IPS-18c (cell line): ENCODE results near the gene MINDY4.

Source experiments
- H3K4me3 ChIP-seq: 2 replicates; pipeline ENCODE4 v1.7.0; 2013; ENCODE audit warnings: low read depth, mild to moderate bottlenecking, low read length, moderate library complexity; ENCODE audit not compliant: insufficient read depth
- H3K9me3 ChIP-seq: one replicate; pipeline ENCODE4 v1.6.1; 2013; ENCODE audit warnings: mild to moderate bottlenecking, low read length, moderate library complexity; ENCODE audit not compliant: control insufficient read depth, insufficient read depth

Gene MINDY4

DNA sequence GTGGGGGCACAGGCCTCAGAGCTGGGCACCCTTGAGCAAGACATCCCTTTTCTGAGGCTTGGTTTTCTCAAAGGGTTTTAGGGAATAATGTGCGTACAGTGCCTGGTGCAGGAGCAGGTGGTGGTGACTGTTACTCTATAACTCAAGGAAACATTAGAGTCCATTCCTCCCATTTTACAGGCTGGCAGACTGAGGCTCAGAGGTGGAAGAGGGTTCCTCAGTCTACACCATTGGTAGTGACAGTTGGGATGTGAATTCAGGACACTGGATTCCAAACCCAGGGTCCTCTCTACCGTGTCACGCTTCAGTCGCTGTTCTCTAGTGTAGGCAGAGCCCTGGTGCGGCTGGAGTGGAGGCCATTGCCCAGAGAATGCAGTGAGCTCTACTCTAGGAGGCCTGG lies 100.4 kb downstream of the MINDY4 start:
- no peaks in the 10 kb centered on the region for H3K9me3 ChIP-seq
- H3K4me3 ChIP-seq: no peak overlapping the region

GRCh38 chr7:30873207-30873606 lies 102.0 kb downstream of the MINDY4 start:
- H3K4me3 ChIP-seq: no peak overlapping the region
- no peaks in the 10 kb centered on the region for H3K9me3 ChIP-seq

DNA sequence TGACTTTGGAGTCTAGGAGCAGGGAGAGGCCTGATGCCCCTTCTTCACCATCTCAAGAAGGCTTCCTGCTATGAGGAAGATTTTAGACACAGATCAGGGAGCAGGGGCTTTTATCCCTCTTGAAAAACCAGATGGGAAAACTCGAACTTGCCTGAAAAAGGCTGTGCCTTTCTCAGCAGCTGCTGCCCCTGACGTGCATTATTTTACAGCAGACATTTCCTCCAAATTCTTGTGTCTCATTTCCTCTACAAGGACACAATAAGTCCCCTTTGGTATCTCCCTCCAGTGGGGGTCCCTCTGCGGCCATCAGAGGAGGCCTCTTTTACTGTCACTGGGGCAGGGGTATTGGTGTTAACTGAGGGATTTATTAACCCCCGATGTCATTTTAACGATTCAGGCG lies 102.4 kb downstream of the MINDY4 start:
- Histone ChIP-seq H3K9me3 (no peaks in the 10 kb centered on the region), H3K4me3 (no peak overlapping the region)

GRCh38 chr7:30874656-30875302 lies 103.6 kb downstream of the MINDY4 start:
- H3K9me3 ChIP-seq: no peaks in the 10 kb centered on the region
- no peak overlapping the region for H3K4me3 ChIP-seq

GRCh38 chr7:30877015-30877769 lies 106.0 kb downstream of the MINDY4 start:
- Histone ChIP-seq H3K9me3 (no peaks in the 10 kb centered on the region), H3K4me3 (no peak overlapping the region)

GRCh38 chr7:30877993-30878392 lies 106.8 kb downstream of the MINDY4 start:
- Histone ChIP-seq H3K9me3 (no peaks in the 10 kb centered on the region), H3K4me3 (no peak overlapping the region)

GRCh38 chr7:30879139-30880124 lies 108.2 kb downstream of the MINDY4 start:
- Histone ChIP-seq H3K4me3 (no peak overlapping the region), H3K9me3 (no peaks in the 10 kb centered on the region)

- no peaks in the 10 kb centered on the region for H3K9me3 ChIP-seq
- no peak overlapping the region for H3K4me3 ChIP-seq
Observed at GRCh38 chr7:30880125-30880720, 109.0 kb downstream of the MINDY4 start.

DNA sequence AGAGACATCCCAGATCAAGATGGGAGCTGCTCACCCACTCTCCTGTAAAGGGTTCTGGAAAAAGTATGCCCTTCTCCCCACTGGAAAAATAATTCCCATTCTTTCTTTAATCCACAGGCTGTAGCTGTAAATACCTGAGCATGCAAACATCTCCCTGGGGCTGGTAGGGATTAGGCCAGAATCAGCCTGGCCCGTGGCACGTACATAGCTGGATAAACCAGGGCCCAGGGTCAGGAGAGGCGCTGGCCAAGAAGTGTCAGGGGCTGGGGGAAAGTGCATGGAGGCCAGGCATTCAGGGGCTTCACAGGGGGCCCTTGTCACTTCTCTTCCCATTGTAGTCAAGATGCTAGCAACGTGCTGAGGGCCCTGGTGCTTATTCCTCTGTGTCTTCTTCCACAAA lies 109.7 kb downstream of the MINDY4 start:
- Histone ChIP-seq H3K9me3 (no peaks in the 10 kb centered on the region), H3K4me3 (no peak overlapping the region)

DNA sequence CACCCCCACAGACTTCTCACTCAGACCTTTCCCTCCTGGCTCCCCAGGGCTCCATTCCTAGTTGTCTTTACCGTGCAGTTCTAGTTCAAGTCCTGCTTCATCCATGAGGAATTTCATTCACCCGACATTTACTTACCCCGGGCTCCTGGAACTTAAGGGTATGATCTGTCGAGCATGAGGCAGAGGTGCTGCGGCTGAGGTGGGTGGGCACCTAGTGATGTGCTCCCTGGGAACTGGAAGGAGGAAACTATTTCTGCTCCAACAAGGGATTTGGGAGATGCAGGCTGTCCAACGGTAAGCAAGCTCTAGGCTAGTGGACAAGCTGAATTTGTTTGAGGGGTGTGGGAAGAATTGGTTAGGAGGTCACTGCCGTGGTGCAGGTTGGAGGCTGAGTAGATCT lies 110.2 kb downstream of the MINDY4 start:
- H3K9me3 ChIP-seq: no peaks in the 10 kb centered on the region
- no peak overlapping the region for H3K4me3 ChIP-seq

DNA sequence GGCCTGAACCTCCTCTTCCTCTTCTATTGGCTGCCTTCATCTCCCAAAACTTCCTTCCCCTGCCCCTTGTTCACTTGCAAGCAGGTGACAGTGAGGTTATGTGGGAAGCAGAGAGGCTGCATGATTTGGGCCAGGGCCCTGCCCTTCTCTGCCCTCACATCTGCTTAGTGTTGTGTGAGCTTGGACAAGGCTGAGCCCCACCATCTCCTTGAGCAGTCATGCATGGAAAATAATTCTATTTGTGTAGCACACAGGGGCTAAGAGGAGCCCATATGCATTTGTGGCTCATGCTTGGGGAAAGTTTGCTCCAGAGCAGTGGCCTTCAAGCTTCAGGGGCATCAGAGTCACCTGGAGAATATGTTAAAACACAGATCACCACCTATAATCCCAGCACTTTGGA lies 113.7 kb downstream of the MINDY4 start:
- no peaks in the 10 kb centered on the region for H3K9me3 ChIP-seq
- no peak overlapping the region for H3K4me3 ChIP-seq

- no peak overlapping the region for H3K4me3 ChIP-seq
- H3K9me3 ChIP-seq: no peaks in the 10 kb centered on the region
Observed at GRCh38 chr7:30886608-30887011, 115.4 kb downstream of the MINDY4 start.

DNA sequence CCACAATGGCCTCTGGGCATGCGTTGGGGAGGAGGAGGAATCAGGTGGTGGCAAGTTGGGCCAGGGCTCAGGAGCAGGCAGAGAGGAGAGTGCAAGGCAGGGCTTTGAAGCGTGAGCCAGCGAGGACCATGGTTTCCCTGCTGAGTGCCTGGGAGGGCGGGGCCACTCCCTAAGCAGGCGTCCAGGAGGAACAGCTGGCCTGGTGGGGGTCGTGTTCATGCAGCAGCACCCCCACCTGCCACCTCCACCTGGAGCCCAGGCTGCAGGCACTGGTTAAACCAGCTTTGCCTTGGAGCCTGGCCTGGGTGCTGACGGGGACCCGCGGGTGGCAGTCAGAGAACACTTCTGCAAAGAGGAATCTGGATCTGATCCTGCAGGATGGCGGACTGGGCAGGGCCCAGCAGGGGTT lies 116.3 kb downstream of the MINDY4 start:
- peaks cover 2% of the 10 kb centered on the region for H3K9me3 ChIP-seq

GRCh38 chr7:30888747-30889146 lies 117.5 kb downstream of the MINDY4 start:
- Histone ChIP-seq H3K4me3 (no peak overlapping the region), H3K9me3 (peaks cover 2% of the 10 kb centered on the region)

More for the DNA sequence above, 116.3 kb downstream of the MINDY4 start:
- H3K4me3 ChIP-seq: no peak overlapping the region

DNA sequence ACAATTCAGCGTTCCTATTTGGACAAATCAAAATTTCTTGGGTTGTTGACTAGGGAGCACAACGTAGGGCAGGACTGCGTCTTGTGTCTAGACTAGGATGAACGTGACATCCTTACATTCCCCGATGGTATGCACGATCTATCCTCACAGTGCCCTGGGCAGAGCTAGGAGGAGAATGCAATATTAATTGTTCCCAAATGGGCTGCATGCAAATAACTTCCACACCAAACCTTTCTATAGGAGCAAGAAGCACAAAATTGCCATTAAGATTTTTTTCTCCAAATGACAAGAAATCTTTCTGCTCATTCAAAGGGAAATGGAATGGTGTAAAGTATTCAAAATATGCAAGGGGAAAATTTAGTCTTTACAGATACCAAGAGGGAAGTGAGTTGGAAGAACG lies 119.0 kb downstream of the MINDY4 start:
- no peak overlapping the region for H3K4me3 ChIP-seq
- peaks cover 2% of the 10 kb centered on the region for H3K9me3 ChIP-seq

- Histone ChIP-seq H3K9me3 (peaks cover 2% of the 10 kb centered on the region), H3K4me3 (no peak overlapping the region)
Observed at GRCh38 chr7:30893357-30893756, 122.1 kb downstream of the MINDY4 start.

GRCh38 chr7:30894009-30894408 lies 122.8 kb downstream of the MINDY4 start:
- Histone ChIP-seq H3K4me3 (no peak overlapping the region), H3K9me3 (peaks cover 2% of the 10 kb centered on the region)
